SU-DHL-6 (cell line): ENCODE data around the gene ETV1.

Source experiments
- H2AFZ ChIP-seq: fragments of 200-600 bp; sonication (generic); 2 replicates; pipeline ENCODE4 v1.6.1; 2014; ENCODE audit warnings: low read depth, mild to moderate bottlenecking, moderate library complexity, mixed read lengths, antibody characterized with exemption, low read length; ENCODE audit not compliant: severe bottlenecking
- H3F3A ChIP-seq: fragments of 200-600 bp; shearing (Covaris generic); 2 replicates; pipeline ENCODE4 v1.6.0; 2016; ENCODE audit warnings: antibody characterized with exemption, mild to moderate bottlenecking; ENCODE audit not compliant: insufficient read depth
- H3K27ac ChIP-seq: fragments of 200-600 bp; sonication (generic); 2 replicates; pipeline ENCODE4 v1.5.1; 2016; ENCODE audit warnings: low read depth, mild to moderate bottlenecking, low read length, moderate library complexity, mixed read lengths
- H3K27me3 ChIP-seq: fragments of 200-600 bp; sonication (generic), shearing (Covaris generic); 2 replicates; pipeline ENCODE4 v1.6.0; 2014; ENCODE audit warnings: mild to moderate bottlenecking, low read length
- H3K36me3 ChIP-seq: fragments of 200-600 bp; sonication (generic); 2 replicates; pipeline ENCODE4 v1.6.1; 2014; ENCODE audit warnings: mild to moderate bottlenecking, low read length, mixed read lengths
- H3K4me2 ChIP-seq: fragments of 300-600, 200-600 bp; shearing (Covaris generic), sonication (generic); 2 replicates; pipeline ENCODE4 v1.6.0; 2014; ENCODE audit warnings: low read length, low read depth, mild to moderate bottlenecking; ENCODE audit not compliant: poor library complexity, severe bottlenecking
- H3K4me3 ChIP-seq: fragments of 200-600 bp; sonication (generic); 2 replicates; pipeline ENCODE4 v1.5.1; 2014; ENCODE audit warnings: antibody characterized with exemption, low read length, mild to moderate bottlenecking, mixed read lengths; ENCODE audit not compliant: insufficient read depth, poor library complexity, severe bottlenecking
- H3K79me2 ChIP-seq: fragments of 200-600 bp; sonication (generic); 2 replicates; pipeline ENCODE4 v1.6.1; 2014; ENCODE audit warnings: mild to moderate bottlenecking, low read length, moderate library complexity; ENCODE audit not compliant: insufficient read depth
- H3K9ac ChIP-seq: fragments of 200-600 bp; sonication (generic); 2 replicates; pipeline ENCODE4 v1.7.0; 2014; ENCODE audit warnings: mild to moderate bottlenecking, low read length
- H3K9me2 ChIP-seq: fragments of 200-600 bp; sonication (generic); replicated peaks from 2 replicates; pipeline ENCODE4 v1.6.1; 2014; ENCODE audit warnings: low read length; ENCODE audit not compliant: insufficient read depth
- H3K9me3 ChIP-seq: fragments of 200-600 bp; sonication (generic); 2 replicates; pipeline ENCODE4 v1.6.1; 2014; ENCODE audit warnings: low read length, mixed read lengths; ENCODE audit not compliant: insufficient read depth
- H4K20me1 ChIP-seq: fragments of 200-600 bp; sonication (generic); 2 replicates; pipeline ENCODE4 v1.6.1; 2014; ENCODE audit warnings: low read depth, mild to moderate bottlenecking, antibody characterized with exemption, low read length, moderate library complexity, mixed read lengths
- CTCF ChIP-seq: fragments of 200-600 bp; sonication (generic); IDR thresholded peaks from one replicate; pipeline ENCODE4 v1.5.1; 2017; ENCODE audit warnings: antibody characterized with exemption, mild to moderate bottlenecking, low read length, moderate library complexity; ENCODE audit not compliant: insufficient read depth, poor library complexity, severe bottlenecking
- EZH2phosphoT487 ChIP-seq: fragments of 200-600 bp; sonication (generic), shearing (Covaris generic); conservative IDR thresholded peaks from 2 replicates; pipeline ENCODE4 v1.6.1; 2018; ENCODE audit warnings: mild to moderate bottlenecking, antibody characterized with exemption, low read length, moderate library complexity, mixed read lengths

ETV1 gene

GRCh38 chr7:13904007-13904406, 85.5 kb downstream of the ETV1 start:
- Histone ChIP-seq H3K36me3 (no peaks in the 10 kb centered on the region), H3K27ac (no peak overlapping the region), H3K27me3 (no peaks in the 10 kb centered on the region), H3K9me2 (no peaks in the 10 kb centered on the region), H3K9me3 (no peaks in the 10 kb centered on the region), H3F3A (no peaks in the 10 kb centered on the region), H3K9ac (no peak overlapping the region), H2AFZ (no peak overlapping the region), H3K79me2 (no peaks in the 10 kb centered on the region), H3K4me3 (no peak overlapping the region), H3K4me2 (no peak overlapping the region), H4K20me1 (no peaks in the 10 kb centered on the region)
- TF ChIP-seq CTCF (no peak), EZH2phosphoT487 (no peak)

- no peak overlapping the region for H3K4me3 ChIP-seq
- no peaks in the 10 kb centered on the region for H3K9me3 ChIP-seq
- no peaks in the 10 kb centered on the region for H3K79me2 ChIP-seq
- H3K9ac ChIP-seq, result no peak overlapping the region
- no peaks in the 10 kb centered on the region for H3K9me2 ChIP-seq
- no peaks in the 10 kb centered on the region for H4K20me1 ChIP-seq
- no peaks in the 10 kb centered on the region for H3K36me3 ChIP-seq
- H3K27me3 ChIP-seq, result no peaks in the 10 kb centered on the region
- TF ChIP-seq CTCF (no peak), EZH2phosphoT487 (no peak)
- no peak overlapping the region for H3K27ac ChIP-seq
- H3K4me2 ChIP-seq, result no peak overlapping the region
- H3F3A ChIP-seq, result no peaks in the 10 kb centered on the region
- no peak overlapping the region for H2AFZ ChIP-seq
Measured at GRCh38 chr7:13901577-13901976, 87.9 kb downstream of the ETV1 start.

- Histone ChIP-seq H3K27me3 (no peaks in the 10 kb centered on the region), H3K9me2 (no peaks in the 10 kb centered on the region), H3K9me3 (no peaks in the 10 kb centered on the region), H3K36me3 (no peaks in the 10 kb centered on the region), H3K9ac (no peak overlapping the region), H3K4me3 (no peak overlapping the region), H3K4me2 (no peak overlapping the region), H4K20me1 (no peaks in the 10 kb centered on the region), H3K79me2 (no peaks in the 10 kb centered on the region), H3K27ac (no peak overlapping the region), H2AFZ (no peak overlapping the region), H3F3A (no peaks in the 10 kb centered on the region)
- TF ChIP-seq EZH2phosphoT487 (no peak), CTCF (no peak)
Measured at GRCh38 chr7:13898957-13899670, 90.4 kb downstream of the ETV1 start.
